B cell (primary cell): ENCODE measurements around the gene ZNF787. TPM values are rescaled to one million over a fixed set of nuclear protein-coding genes. Genes with fewer than 3 reads are reported as not detected.

Experiments
- ATAC-seq: fragments of 200-7000 bp; cut with Tn5 transposase; one replicate; pipeline ENCODE4 v1.10.0; 2021; ENCODE audit warnings: low read depth, mild to moderate bottlenecking, moderate number of reproducible peaks, moderate library complexity
- CTCF ChIA-PET: fragments of 350-600 bp; sonication (Branson Sonifier 250); formaldehyde crosslinking; loops from one replicate; lab custom pipeline; 2021; ENCODE audit warnings: antibody characterized with exemption, inconsistent platforms; lab: Charles Lee
- POLR2A ChIA-PET: fragments of 350-600 bp; sonication (Branson Sonifier 250); formaldehyde crosslinking; loops from one replicate; lab custom pipeline; 2021; ENCODE audit warnings: antibody characterized with exemption; lab: Charles Lee
- DNase-seq: peaks from one replicate; pipeline ENCODE4 v3.0.0; 2013
- H2AFZ ChIP-seq: 2 replicates; pipeline ENCODE4 v1.6.1; 2012; ENCODE audit warnings: mild to moderate bottlenecking, low read depth, low read length; ENCODE audit not compliant: insufficient read depth, poor library complexity, severe bottlenecking
- H3K27ac ChIP-seq, 2 donors: 1 replicate in 1 of 2; 2 replicates in 1 of 2; pipeline ENCODE4 v1.5.1; 2012 to 2013; ENCODE audit warnings: low read length in 2 of 2, mild to moderate bottlenecking in 2 of 2, moderate library complexity in 1 of 2
- H3K27me3 ChIP-seq, 4 experiments: fragments of 200-600 bp in 1 of 4; sonication (generic) in 1 of 4; replicated peaks in 1 of 4; 1 replicate in 2 of 4; 2 replicates in 2 of 4; pipeline versions ENCODE4 v1.6.1 to v1.7.0; 2013 to 2016; ENCODE audit warnings: low read length in 3 of 4, mild to moderate bottlenecking in 2 of 4, mixed read lengths in 1 of 4, moderate library complexity in 1 of 4; ENCODE audit not compliant: insufficient read depth in 4 of 4, control insufficient read depth in 3 of 4; ENCODE audit errors: control extremely low read depth in 1 of 4
- H3K36me3 ChIP-seq, 2 experiments: replicated peaks in 1 of 2; 1 replicate in 1 of 2; 2 replicates in 1 of 2; pipeline versions ENCODE4 v1.6.1 to v1.7.1; 2013; ENCODE audit warnings: low read length in 1 of 2; ENCODE audit not compliant: insufficient read depth in 2 of 2, control insufficient read depth in 1 of 2; ENCODE audit errors: control extremely low read depth in 1 of 2, extremely low read depth in 1 of 2
- H3K4me1 ChIP-seq, 2 donors: fragments of 200-600 bp in 1 of 2; sonication (generic) in 1 of 2; 1 replicate in 1 of 2; 2 replicates in 1 of 2; pipeline versions ENCODE4 v1.5.1 to v1.6.1; 2013 to 2017; ENCODE audit warnings: low read length in 2 of 2; ENCODE audit not compliant: control insufficient read depth in 2 of 2, insufficient read depth in 2 of 2
- H3K4me2 ChIP-seq: replicated peaks from 2 replicates; pipeline ENCODE3; 2012; ENCODE audit warnings: mild to moderate bottlenecking, low read depth, low read length; ENCODE audit not compliant: poor library complexity, severe bottlenecking
- H3K4me3 ChIP-seq, 5 experiments: fragments of 200-600 bp in 1 of 5; sonication (generic) in 1 of 5; 1 replicate in 3 of 5; 2 replicates in 2 of 5; pipeline versions ENCODE4 v1.5.1 to v1.7.0; 2011 to 2016; ENCODE audit warnings: low read length in 4 of 5, mild to moderate bottlenecking in 4 of 5, low read depth in 2 of 5, control low read depth in 1 of 5, moderate library complexity in 1 of 5; ENCODE audit not compliant: insufficient read depth in 1 of 5; ENCODE audit errors: control extremely low read depth in 1 of 5, extremely low read depth in 1 of 5
- H3K79me2 ChIP-seq: fragments of 200-600 bp; sonication (generic); one replicate; pipeline ENCODE4 v1.6.0; 2016; ENCODE audit warnings: low read length; ENCODE audit not compliant: control insufficient read depth, insufficient read depth
- H3K9ac ChIP-seq: fragments of 200-600 bp; sonication (generic); 2 replicates; pipeline ENCODE4 v1.6.1; 2017; ENCODE audit warnings: mild to moderate bottlenecking, low read length, moderate library complexity
- H3K9me3 ChIP-seq, 3 donors: one replicate each; pipeline versions ENCODE4 v1.6.1 to v1.7.1; 2013; ENCODE audit warnings: low read length in 2 of 3; ENCODE audit not compliant: control insufficient read depth in 2 of 3, insufficient read depth in 1 of 3; ENCODE audit errors: control extremely low read depth in 1 of 3
- H4K20me1 ChIP-seq: 2 replicates; pipeline ENCODE4 v1.6.0; 2012; ENCODE audit warnings: mild to moderate bottlenecking, low read length; ENCODE audit not compliant: insufficient read depth, control insufficient read depth, poor library complexity, severe bottlenecking
- H3K27ac Mint-ChIP-seq: one replicate; pipeline ENCODE4 v1.8.0; 2021; ENCODE audit warnings: mixed read lengths
- H3K27me3 Mint-ChIP-seq: one replicate; pipeline ENCODE4 v1.8.0; 2021; ENCODE audit warnings: mixed read lengths
- H3K4me1 Mint-ChIP-seq: one replicate; pipeline ENCODE4 v1.8.0; 2021; ENCODE audit warnings: mixed read lengths
- H3K4me3 Mint-ChIP-seq: one replicate; pipeline ENCODE4 v1.8.0; 2021; ENCODE audit warnings: mixed read lengths
- H3K9me3 Mint-ChIP-seq: one replicate; pipeline ENCODE4 v1.8.0; 2022; ENCODE audit warnings: mixed read lengths; ENCODE audit not compliant: insufficient read depth
- EZH2 ChIP-seq: IDR thresholded peaks from 2 replicates; pipeline ENCODE4 v1.6.1; 2012; ENCODE audit warnings: borderline replicate concordance, low read depth, mild to moderate bottlenecking, moderate library complexity, low read length; ENCODE audit not compliant: insufficient read depth, poor library complexity, severe bottlenecking
- WGBS: methylation state at CpG from one replicate; pipeline ENCODE4 v1.1.5; 2013; ENCODE audit warnings: missing lambda C conversion rate; ENCODE audit not compliant: insufficient coverage; 5-methylcytosine and 5-hydroxymethylcytosine counted together
- intact Hi-C: fragments of 100-400 bp; cut with micrococcal nuclease; formaldehyde crosslinking; loops from one replicate; pipeline ENCODE4 v1.10.0; 2022
- polyA plus RNA-seq: library from polyadenylated mRNA; depleted of rRNA; stranded (reverse); fragments of >200 nt; gene quantifications from 2 replicates; pipeline ENCODE4 v1.2.3, GENCODE V29; 2012
- total RNA-seq, 2 donors: library from RNA; stranded (reverse); fragments of 120-200 nt in 1 of 2; gene quantifications; 1 replicate in 1 of 2; 2 replicates in 1 of 2; pipeline versions ENCODE4 v1.2.3 to v1.2.4, GENCODE V29; 2013 to 2022
- TF ChIP-seq, protein P1 (sequence below): fragments of 200-600 bp; IDR thresholded peaks from one replicate; pipeline ENCODE4 v1.8.0; 2022; ENCODE audit warnings: antibody characterized with exemption, mild to moderate bottlenecking

Gene ZNF787
- total and polyA plus RNA-seq, 2 donors (not counting 1 experiment from before 2014, with no cell fraction given): 19.6 to 47.9 TPM

DNA sequence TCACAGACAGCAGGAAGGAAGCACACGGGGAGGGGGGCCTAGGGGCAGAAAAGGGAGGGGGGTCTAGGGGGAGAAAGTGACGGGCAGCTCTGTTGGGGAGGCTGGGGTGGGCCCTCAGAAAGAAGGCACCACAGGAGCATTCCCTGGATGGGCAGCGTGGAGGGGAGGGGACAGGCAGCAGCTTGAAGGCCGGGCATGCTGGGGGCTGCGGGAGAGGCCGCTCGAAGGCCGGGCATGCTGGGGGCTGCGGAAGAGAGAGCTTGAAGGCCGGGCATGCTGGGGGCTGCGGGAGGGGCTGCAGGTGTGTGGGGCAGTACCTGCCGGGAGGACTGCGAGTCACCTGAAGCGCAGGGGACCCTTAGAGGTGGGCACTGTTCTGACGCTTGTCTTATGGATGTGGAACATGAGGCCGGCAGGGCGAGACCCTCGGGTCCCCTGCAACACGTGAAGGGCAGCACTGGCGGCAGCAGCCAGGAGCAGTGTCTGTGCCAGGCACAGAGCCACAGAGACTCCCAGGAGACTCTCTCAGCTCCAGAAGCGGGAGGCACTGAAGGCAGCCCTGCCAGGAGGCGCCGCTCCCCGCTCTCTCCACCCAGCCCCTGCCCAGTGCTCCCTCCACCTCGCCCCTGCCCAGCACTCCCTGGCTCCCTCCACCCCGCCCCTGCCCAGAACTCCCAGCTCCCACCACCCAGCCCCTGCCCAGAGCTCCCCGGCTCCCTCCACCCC lies 13.3 kb downstream of the ZNF787 start:
- H3K9ac ChIP-seq: no peak overlapping the region
- POLR2A ChIA-PET: no interaction called here

DNA sequence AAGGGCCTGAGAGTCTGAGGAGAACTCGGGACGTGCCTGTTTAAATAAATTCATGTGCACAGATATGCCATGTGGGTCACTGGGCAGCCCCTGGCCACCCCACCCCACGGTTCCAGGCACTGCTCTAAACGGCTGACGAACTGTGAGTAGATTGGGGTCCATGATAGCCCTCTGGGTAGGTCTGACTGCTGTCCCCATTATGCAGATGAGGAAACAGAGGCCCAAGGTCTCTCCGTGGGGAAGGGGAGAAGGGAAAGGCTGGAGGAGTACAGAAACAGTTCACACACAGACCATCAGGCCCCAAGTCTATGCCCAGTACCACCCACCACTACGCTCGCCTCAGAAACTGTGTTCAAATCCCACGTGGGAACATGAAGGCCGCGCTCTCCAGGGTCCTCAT lies 14.1 kb downstream of the ZNF787 start:
- no peak for DNase-seq
- Histone ChIP-seq H3K4me2 (peak overlapping the region; percentile 70), H3K36me3 (peaks cover 0 to 17% of the 10 kb centered on the region in 2 experiments), H3K4me1 (peaks cover 57 to 59% of the 10 kb centered on the region in 2 donors), H3K4me3 (no peak overlapping the region), H3K79me2 (peaks cover 95% of the 10 kb centered on the region), H3K9ac (no peak overlapping the region), H3K27ac (peak overlapping the region in 1 of 2 donors; percentile 48), H3K27me3 (no peaks in the 10 kb centered on the region), H2AFZ (no peak overlapping the region), H3K9me3 (no peaks in the 10 kb centered on the region), H4K20me1 (peaks cover 85% of the 10 kb centered on the region)
- ChIA-PET POLR2A (no interaction called here), CTCF (interaction anchor here (1.1 to 1.6 kb wide), 2 partner anchors 28 to 64 kb away, joined by 3 to 5 read pairs; no protein-coding TSS in a partner anchor)
- H3K4me3 Mint-ChIP-seq: peak overlapping the region; percentile 19
- peaks cover 69% of the 10 kb centered on the region for H3K4me1 Mint-ChIP-seq
- 92% methylated on average over 10 of the region's 11 CpGs for whole genome bisulfite sequencing
- intact Hi-C loops: no loop called here
- H3K27me3 Mint-ChIP-seq: no peaks in the 10 kb centered on the region
- ATAC-seq: no peak
- H3K9me3 Mint-ChIP-seq: no peaks in the 10 kb centered on the region
- peak overlapping the region; percentile 75 for H3K27ac Mint-ChIP-seq
- TF ChIP-seq, protein P1, sequence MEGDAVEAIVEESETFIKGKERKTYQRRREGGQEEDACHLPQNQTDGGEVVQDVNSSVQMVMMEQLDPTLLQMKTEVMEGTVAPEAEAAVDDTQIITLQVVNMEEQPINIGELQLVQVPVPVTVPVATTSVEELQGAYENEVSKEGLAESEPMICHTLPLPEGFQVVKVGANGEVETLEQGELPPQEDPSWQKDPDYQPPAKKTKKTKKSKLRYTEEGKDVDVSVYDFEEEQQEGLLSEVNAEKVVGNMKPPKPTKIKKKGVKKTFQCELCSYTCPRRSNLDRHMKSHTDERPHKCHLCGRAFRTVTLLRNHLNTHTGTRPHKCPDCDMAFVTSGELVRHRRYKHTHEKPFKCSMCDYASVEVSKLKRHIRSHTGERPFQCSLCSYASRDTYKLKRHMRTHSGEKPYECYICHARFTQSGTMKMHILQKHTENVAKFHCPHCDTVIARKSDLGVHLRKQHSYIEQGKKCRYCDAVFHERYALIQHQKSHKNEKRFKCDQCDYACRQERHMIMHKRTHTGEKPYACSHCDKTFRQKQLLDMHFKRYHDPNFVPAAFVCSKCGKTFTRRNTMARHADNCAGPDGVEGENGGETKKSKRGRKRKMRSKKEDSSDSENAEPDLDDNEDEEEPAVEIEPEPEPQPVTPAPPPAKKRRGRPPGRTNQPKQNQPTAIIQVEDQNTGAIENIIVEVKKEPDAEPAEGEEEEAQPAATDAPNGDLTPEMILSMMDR: no peak
- TF ChIP-seq EZH2: no peak

More for the DNA sequence above, 13.3 kb downstream of the ZNF787 start:
- H2AFZ ChIP-seq: no peak overlapping the region
- H3K9me3 ChIP-seq: no peaks in the 10 kb centered on the region
- peaks cover 95% of the 10 kb centered on the region for H3K79me2 ChIP-seq
- intact Hi-C loops: no loop called here
- peaks cover 65 to 67% of the 10 kb centered on the region in 2 donors for H3K4me1 ChIP-seq
- Mint-ChIP-seq H3K4me1 (peaks cover 73% of the 10 kb centered on the region), H3K9me3 (no peaks in the 10 kb centered on the region), H3K4me3 (no peak overlapping the region), H3K27me3 (no peaks in the 10 kb centered on the region), H3K27ac (peak overlapping the region; percentile 75)
- H3K27ac ChIP-seq: peak overlapping the region in 1 of 2 donors; percentile 59
- peaks cover 85% of the 10 kb centered on the region for H4K20me1 ChIP-seq
- H3K27me3 ChIP-seq: no peaks in the 10 kb centered on the region
- ATAC-seq: no peak
- H3K4me2 ChIP-seq: peak overlapping the region; percentile 50
- TF ChIP-seq, protein P1: no peak
- TF ChIP-seq EZH2: no peak
- CTCF ChIA-PET: interaction anchor here (0.5 to 1.6 kb wide), 3 partner anchors 27 to 64 kb away, joined by 3 to 5 read pairs (median 5); no protein-coding TSS in a partner anchor
- no peak overlapping the region for H3K4me3 ChIP-seq
- 66% methylated on average over 26 of the region's 27 CpGs for WGBS
- peaks cover 0 to 9% of the 10 kb centered on the region in 2 experiments for H3K36me3 ChIP-seq
- DNase-seq: no peak
